A549 (cell line): ENCODE data around the gene CAMTA1. TPM values are rescaled to one million over a fixed set of nuclear protein-coding genes. Genes with fewer than 3 reads are reported as not detected.
A peak's percentile ranks its signal among the peaks of the same experiment; 100 is the strongest.

Experiments used
- ATAC-seq, 2 experiments: fragments of 200-7000 bp in 1 of 2; fragments of >200 bp in 1 of 2; cut with Nextera tagmentation in 1 of 2; cut with Tn5 transposase in 1 of 2; 3 replicates each; pipeline versions ENCODE4 v1.8.0 to v1.9.1; 2018 to 2020; ENCODE audit warnings: mild to moderate bottlenecking in 1 of 2, moderate library complexity in 1 of 2
- CTCF ChIA-PET: fragments of 300-600 bp; sonication (Branson Sonifier 250); formaldehyde crosslinking; extraction: SDS; loops from one replicate; lab custom pipeline; 2021; ENCODE audit warnings: antibody characterized with exemption, inconsistent platforms; lab: Yijun Ruan, JAX
- POLR2A ChIA-PET: fragments of 350-600 bp; formaldehyde crosslinking; extraction: SDS; loops from one replicate; lab custom pipeline; 2021; ENCODE audit warnings: antibody characterized with exemption, inconsistent platforms; lab: Yijun Ruan, JAX
- DNase-seq, 2 experiments: peaks; one replicate each; pipeline versions ENCODE4 v3.0.0 to v3.0.0-alpha.2; 2011 to 2016; ENCODE audit warnings: low read depth in 1 of 2, low spot score in 1 of 2
- FAIRE-seq: peaks from 2 replicates; lab custom pipeline; 2011; peaks lifted over from hg19 to GRCh38; lab: Jason Lieb, UNC
- H3K27ac ChIP-seq, 2 experiments: fragments of >200 bp; sonication (Bioruptor Twin); formaldehyde crosslinking; 3 replicates each; pipeline ENCODE4 v1.5.1; 2016 to 2017
- H3K4me1 ChIP-seq: fragments of >200 bp; sonication (Bioruptor Twin); formaldehyde crosslinking; 3 replicates; pipeline ENCODE4 v1.6.1; 2016
- H3K4me2 ChIP-seq: fragments of >200 bp; sonication (Bioruptor Twin); formaldehyde crosslinking; 3 replicates; pipeline ENCODE4 v1.6.1; 2016
- H3K4me3 ChIP-seq: fragments of >200 bp; sonication (Bioruptor Twin); formaldehyde crosslinking; 3 replicates; pipeline ENCODE4 v1.5.1; 2016
- H3K9me3 ChIP-seq: fragments of >200 bp; sonication (Bioruptor Twin); formaldehyde crosslinking; 3 replicates; pipeline ENCODE4 v1.6.1; 2016
- BHLHE40 ChIP-seq: IDR thresholded peaks from 2 replicates; pipeline ENCODE4 v1.6.1; 2012; ENCODE audit warnings: low read depth, low read length, inconsistent platforms
- CBX2 ChIP-seq: fragments of 200-600 bp; sonication (generic); IDR thresholded peaks from 2 replicates; pipeline ENCODE4 v1.6.1; 2016; ENCODE audit warnings: low read depth, mild to moderate bottlenecking, borderline replicate concordance
- EHF ChIP-seq: fragments of 250-450 bp; sonication (Bioruptor Pico); IDR thresholded peaks from 2 replicates; pipeline ENCODE4 v1.5.0; 2020; ENCODE audit warnings: mild to moderate bottlenecking
- ESRRA ChIP-seq: fragments of 150-350 bp; IDR thresholded peaks from 2 replicates; pipeline ENCODE4 v1.6.1; 2014; ENCODE audit warnings: mild to moderate bottlenecking, low read length, borderline replicate concordance
- GATA3 ChIP-seq: IDR thresholded peaks from 2 replicates; pipeline ENCODE4 v1.6.1; 2012; ENCODE audit warnings: borderline replicate concordance
- HEYL ChIP-seq: fragments of 250-450 bp; sonication (Bioruptor Pico); IDR thresholded peaks from 2 replicates; pipeline ENCODE4 v1.8.0; 2021; ENCODE audit warnings: mild to moderate bottlenecking, moderate library complexity
- HMGXB4 ChIP-seq: fragments of 250-450 bp; sonication (Bioruptor Pico); IDR thresholded peaks from 2 replicates; pipeline ENCODE4 v1.5.0; 2021; ENCODE audit warnings: mild to moderate bottlenecking, moderate library complexity, borderline replicate concordance
- HOXB13 ChIP-seq: fragments of 250-450 bp; sonication (Bioruptor Pico); IDR thresholded peaks from 2 replicates; pipeline ENCODE4 v1.5.0; 2020; ENCODE audit warnings: low read depth, mild to moderate bottlenecking, moderate library complexity
- JUNB ChIP-seq: fragments of >200 bp; sonication (Bioruptor Twin); formaldehyde crosslinking; IDR thresholded peaks from 2 replicates; pipeline ENCODE4 v1.6.1; 2016
- KDM5A ChIP-seq: fragments of 200-600 bp; sonication (generic); IDR thresholded peaks from 2 replicates; pipeline ENCODE4 v1.6.1; 2016; ENCODE audit warnings: antibody characterized with exemption, mild to moderate bottlenecking
- MAFK ChIP-seq: fragments of 450-650 bp; IDR thresholded peaks from 2 replicates; pipeline ENCODE4 v1.6.1; 2014; ENCODE audit not compliant: partially characterized antibody
- MAX ChIP-seq: IDR thresholded peaks from 2 replicates; pipeline ENCODE4 v1.6.1; 2012
- MAZ ChIP-seq: fragments of 150-350 bp; IDR thresholded peaks from 2 replicates; pipeline ENCODE4 v1.6.1; 2014; ENCODE audit warnings: antibody characterized with exemption, low read depth, low read length, borderline replicate concordance
- NFE2L2 ChIP-seq: fragments of 150-350 bp; conservative IDR thresholded peaks from 2 replicates; pipeline ENCODE4 v1.6.1; 2014; ENCODE audit warnings: low read length
- PHF8 ChIP-seq: fragments of 200-600 bp; sonication (generic); IDR thresholded peaks from 2 replicates; pipeline ENCODE4 v1.6.1; 2016; ENCODE audit warnings: low read depth, mild to moderate bottlenecking, antibody characterized with exemption, moderate library complexity, borderline replicate concordance
- POLR2A ChIP-seq: IDR thresholded peaks from 2 replicates; pipeline ENCODE4 v1.6.1; 2012; ENCODE audit warnings: mild to moderate bottlenecking, low read length
- POLR2AphosphoS2 ChIP-seq: conservative IDR thresholded peaks from 2 replicates; pipeline ENCODE4 v1.6.1; 2012; ENCODE audit warnings: low read length, improper control_type of control experiment, inconsistent platforms
- RCOR1 ChIP-seq: fragments of 150-350 bp; IDR thresholded peaks from 2 replicates; pipeline ENCODE4 v1.6.1; 2014; ENCODE audit warnings: antibody characterized with exemption, low read length, low read depth
- RFX5 ChIP-seq: fragments of 450-650 bp; IDR thresholded peaks from 2 replicates; pipeline ENCODE4 v1.7.1; 2014; ENCODE audit warnings: antibody characterized with exemption, mild to moderate bottlenecking, moderate library complexity
- RNF2 ChIP-seq: fragments of 200-600 bp; sonication (generic); IDR thresholded peaks from 2 replicates; pipeline ENCODE4 v1.6.1; 2016; ENCODE audit warnings: low read depth, mild to moderate bottlenecking, antibody characterized with exemption, moderate library complexity, borderline replicate concordance
- USF2 ChIP-seq: fragments of 450-650 bp; IDR thresholded peaks from 2 replicates; pipeline ENCODE4 v1.6.1; 2014; ENCODE audit warnings: antibody characterized with exemption
- ZFP36 ChIP-seq: fragments of 450-650 bp; IDR thresholded peaks from 2 replicates; pipeline ENCODE4 v1.6.1; 2014; ENCODE audit warnings: borderline replicate concordance; ENCODE audit not compliant: partially characterized antibody
- WGBS: methylation state at CpG from one replicate; pipeline ENCODE4 v1.1.6; 2017; ENCODE audit errors: missing lambda C conversion rate; 5-methylcytosine and 5-hydroxymethylcytosine counted together
- polyA plus RNA-seq, 4 experiments: library from polyadenylated mRNA; depleted of rRNA in 3 of 4; stranded (reverse); fragments of >200 nt; fragmentation: RNase III in 1 of 4; extraction: RNeasy Plus Mini Kit Qiagen cat#74134 plus additional on column Dnase treatment in 1 of 4; gene quantifications; 2 replicates in 3 of 4; 3 replicates in 1 of 4; pipeline ENCODE4 v1.2.3, GENCODE V29; 2011 to 2017

Gene CAMTA1
- polyA plus RNA-seq, 2 of the 4 experiments (the other 2 are of a cell fraction) = 58.8 to 75.0 TPM

- no peak overlapping the region; the same call in 2 of the 3 replicates for H3K4me2 ChIP-seq
- CTCF ChIA-PET = interaction anchor here (1.1 to 2.4 kb wide), 5 partner anchors 12 to 799 kb away, joined by 3 to 9 read pairs (median 4); no protein-coding TSS in a partner anchor
- 93% methylated on average over 4 of the region's 4 CpGs for WGBS
- TF ChIP-seq HEYL (no peak), RFX5 (no peak), GATA3 (no peak)
- TF ChIP-seq, all 56 proteins: peak for 0
- no peaks in the 10 kb centered on the region for H3K9me3 ChIP-seq
- ATAC-seq = no peak
- H3K4me3 ChIP-seq = no peak overlapping the region
- no peak for DNase-seq
- H3K4me1 ChIP-seq = peaks cover 37% of the 10 kb centered on the region; the same call in 2 of the 3 replicates
- POLR2A ChIA-PET = no interaction called here
- no peak for FAIRE-seq
- no peak overlapping the region for H3K27ac ChIP-seq
These were observed 84.3 kb downstream of the CAMTA1 start for GRCh38 chr1:6869545-6869944.

GRCh38 chr1:6870086-6870485 is 84.8 kb downstream of the CAMTA1 start:
- DNase-seq (no peak), FAIRE-seq (no peak)

GRCh38 chr1:6870571-6870970 is 85.3 kb downstream of the CAMTA1 start:
- peak overlapping the region; percentile 51 for H3K4me2 ChIP-seq
- no peak overlapping the region for H3K4me3 ChIP-seq
- H3K27ac ChIP-seq = no peak overlapping the region
- peaks cover 37% of the 10 kb centered on the region; the same call in 2 of the 3 replicates for H3K4me1 ChIP-seq
- TF ChIP-seq POLR2A = no peak
- no peak for TF ChIP-seq BHLHE40
- no peak for TF ChIP-seq ESRRA
- no peak for TF ChIP-seq NFE2L2
- no peak for TF ChIP-seq HMGXB4 (CRISPR knock-in tag)
- TF ChIP-seq HOXB13 = no peak
- no peak for TF ChIP-seq PHF8
- no peak for TF ChIP-seq RNF2
- TF ChIP-seq JUNB = no peak
- TF ChIP-seq ZFP36 = no peak
- no peak for TF ChIP-seq KDM5A
- TF ChIP-seq, all 56 proteins: peak for 0
- FAIRE-seq (no peak), DNase-seq (no peak), ATAC-seq (no peak)
- no peaks in the 10 kb centered on the region for H3K9me3 ChIP-seq
- POLR2A ChIA-PET = no interaction called here
- CTCF ChIA-PET = interaction anchor here (0.7 to 2.4 kb wide), 3 partner anchors 13 to 798 kb away, joined by 4 to 9 read pairs (median 4); no protein-coding TSS in a partner anchor

More at GRCh38 chr1:6870086-6870485, 84.8 kb downstream of the CAMTA1 start:
- no peak for TF ChIP-seq MAX
- no peak for TF ChIP-seq HEYL
- TF ChIP-seq POLR2AphosphoS2 = no peak
- TF ChIP-seq RCOR1 = no peak
- Histone ChIP-seq H3K4me2 (peak overlapping the region; percentile 51), H3K9me3 (no peaks in the 10 kb centered on the region), H3K27ac (no peak overlapping the region), H3K4me3 (no peak overlapping the region), H3K4me1 (peaks cover 37% of the 10 kb centered on the region; the same call in 2 of the 3 replicates)
- ChIA-PET POLR2A (no interaction called here), CTCF (interaction anchor here (0.7 to 2.4 kb wide), 6 partner anchors 13 to 799 kb away, joined by 3 to 9 read pairs (median 4); no protein-coding TSS in a partner anchor)
- no peak for ATAC-seq
- 59% methylated on average over 6 of the region's 6 CpGs for WGBS

- FAIRE-seq (no peak), DNase-seq (no peak), ATAC-seq (no peak)
- H3K4me3 ChIP-seq = no peak overlapping the region
- peaks cover 37% of the 10 kb centered on the region; the same call in 2 of the 3 replicates for H3K4me1 ChIP-seq
- H3K27ac ChIP-seq = no peak overlapping the region
- POLR2A ChIA-PET = no interaction called here
- TF ChIP-seq MAFK = peak; percentile 51
- no peak for TF ChIP-seq MAZ
- no peak for TF ChIP-seq USF2
- no peak for TF ChIP-seq CBX2
- no peak for TF ChIP-seq EHF
- CTCF ChIA-PET = interaction anchor here (0.9 kb wide), 1 partner anchor 18 kb away, joined by 4 read pairs; no protein-coding TSS in a partner anchor
- WGBS = 88% methylated on average over 3 of the region's 3 CpGs
- H3K4me2 ChIP-seq = no peak overlapping the region
- no peaks in the 10 kb centered on the region for H3K9me3 ChIP-seq
These were observed 86.2 kb downstream of the CAMTA1 start for GRCh38 chr1:6871300-6871972.
